GM19099 (cell line): ENCODE data around the gene GSG1L.

ENCODE experiments used
- POLR2A ChIP-seq: IDR thresholded peaks from 3 replicates; pipeline ENCODE4 v1.6.1; 2011; ENCODE audit warnings: low read depth; ENCODE audit not compliant: insufficient read length; ENCODE audit errors: extremely low read depth

Gene GSG1L

DNA sequence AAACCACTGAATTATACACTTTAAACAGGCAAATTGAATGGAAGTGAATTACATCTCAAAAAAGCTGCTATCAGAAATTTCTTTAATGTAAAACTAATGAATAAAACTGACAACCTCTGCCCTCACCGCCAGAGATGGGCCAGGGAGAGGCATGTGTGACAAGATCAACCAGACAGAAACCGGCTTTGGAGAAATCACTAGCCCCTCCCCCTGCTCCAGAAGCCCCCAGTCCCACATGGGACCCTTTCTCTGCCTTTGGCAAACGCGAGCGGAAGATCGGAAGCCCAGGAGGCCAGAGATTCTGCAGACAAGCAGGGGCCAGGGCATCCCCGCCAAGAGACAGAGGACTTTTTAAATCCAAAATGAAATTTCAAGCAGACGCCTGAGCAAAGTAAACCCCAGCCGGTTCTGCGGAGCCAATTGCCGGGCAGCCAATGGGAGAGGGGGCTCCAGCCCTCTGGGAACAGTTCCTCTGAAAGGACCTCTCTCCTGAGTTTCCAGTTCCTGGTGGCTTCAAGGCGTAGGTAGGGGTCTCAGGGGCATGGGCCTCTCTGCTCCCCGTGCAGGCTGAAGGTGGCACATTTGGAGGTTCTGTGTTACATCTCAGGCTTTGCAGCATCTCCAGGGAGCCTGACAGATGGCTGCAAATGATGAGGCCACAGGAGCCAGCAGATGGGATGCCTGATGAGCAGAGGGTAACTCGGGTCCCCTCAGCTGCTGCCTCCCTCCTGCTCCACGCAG is 118.1 kb downstream of the GSG1L start:
- no peak for TF ChIP-seq POLR2A

DNA sequence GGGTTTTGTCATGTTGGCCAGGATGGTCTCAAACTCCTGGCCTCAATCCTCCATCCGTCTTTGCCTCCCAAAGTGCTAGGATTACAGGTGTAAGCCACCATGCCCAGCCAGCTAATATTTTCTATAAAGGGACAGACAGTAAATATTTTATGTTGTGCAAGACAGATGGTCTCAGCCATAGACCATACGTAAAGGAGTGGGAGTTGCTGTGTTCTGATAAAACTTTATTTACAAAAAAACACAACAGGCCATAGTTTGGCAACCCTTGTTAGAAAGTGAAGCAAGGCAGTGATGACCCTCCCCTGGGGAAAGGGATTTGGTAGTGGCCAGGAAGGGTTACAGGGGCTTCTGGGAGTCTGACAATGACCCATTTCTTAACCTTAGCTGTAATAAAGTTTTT is 119.7 kb downstream of the GSG1L start:
- TF ChIP-seq POLR2A: no peak

- TF ChIP-seq POLR2A: no peak
Measured at GRCh38 chr16:27935076-27935475, 128.4 kb downstream of the GSG1L start.

GRCh38 chr16:27932542-27933135 is 130.9 kb downstream of the GSG1L start:
- no peak for TF ChIP-seq POLR2A

GRCh38 chr16:27929818-27930217 is 133.7 kb downstream of the GSG1L start:
- TF ChIP-seq POLR2A: no peak

GRCh38 chr16:27928542-27928941 is 135.0 kb downstream of the GSG1L start:
- TF ChIP-seq POLR2A: no peak

DNA sequence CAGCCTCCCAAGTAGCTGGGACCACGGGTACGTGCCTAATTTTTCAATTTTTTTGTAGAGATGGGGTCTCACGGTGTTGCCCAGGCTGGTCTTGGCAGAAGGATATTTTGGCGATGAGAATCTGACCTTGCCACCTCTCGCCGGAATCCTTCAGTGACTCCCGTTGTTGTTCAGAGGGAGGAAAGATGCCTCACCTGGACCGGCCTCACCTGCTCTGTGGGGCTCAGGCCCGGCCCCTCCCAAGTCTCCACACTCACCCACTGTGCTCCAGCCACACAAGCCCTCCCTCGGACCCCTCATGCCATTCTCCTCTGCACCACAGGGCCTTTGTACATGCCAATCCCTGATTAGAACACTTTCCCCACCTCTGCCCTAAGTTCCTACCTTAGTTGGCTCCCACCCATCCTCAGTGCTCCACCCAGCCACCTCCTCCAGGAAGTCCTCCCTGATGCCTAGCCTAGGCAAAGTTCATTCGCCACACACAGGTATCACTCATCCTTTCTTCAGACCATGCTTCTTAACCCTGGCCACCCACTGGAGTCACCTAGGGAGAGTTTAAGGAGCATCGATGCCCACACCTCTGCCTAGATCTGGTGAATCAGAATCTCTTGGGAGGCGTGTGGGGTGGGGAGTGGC is 136.1 kb downstream of the GSG1L start:
- TF ChIP-seq POLR2A: no peak

DNA sequence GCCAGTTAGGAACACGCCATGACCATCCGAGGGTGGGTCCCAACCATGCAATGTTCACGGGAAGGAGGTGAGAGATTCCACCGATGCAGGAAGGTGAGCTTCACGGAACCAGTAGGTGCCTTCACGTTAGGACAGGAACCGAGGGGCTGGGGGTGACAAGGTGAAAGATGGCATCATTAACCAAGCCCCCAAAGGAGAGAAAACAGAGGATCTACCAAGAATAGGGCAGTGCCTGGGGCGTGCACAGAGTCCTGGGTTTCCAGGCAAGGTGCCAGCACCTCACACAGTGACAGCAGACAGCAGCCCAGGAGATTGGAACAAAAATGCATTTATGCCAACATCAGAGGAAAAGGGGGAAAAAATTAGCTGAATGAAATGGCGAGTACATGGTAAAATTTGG is 137.9 kb downstream of the GSG1L start:
- no peak for TF ChIP-seq POLR2A

- TF ChIP-seq POLR2A: no peak
Measured at GRCh38 chr16:27924411-27925118, 138.9 kb downstream of the GSG1L start.

GRCh38 chr16:27923751-27924150 is 139.8 kb downstream of the GSG1L start:
- TF ChIP-seq POLR2A: no peak

GRCh38 chr16:27922433-27922832 is 141.1 kb downstream of the GSG1L start:
- TF ChIP-seq POLR2A: no peak

DNA sequence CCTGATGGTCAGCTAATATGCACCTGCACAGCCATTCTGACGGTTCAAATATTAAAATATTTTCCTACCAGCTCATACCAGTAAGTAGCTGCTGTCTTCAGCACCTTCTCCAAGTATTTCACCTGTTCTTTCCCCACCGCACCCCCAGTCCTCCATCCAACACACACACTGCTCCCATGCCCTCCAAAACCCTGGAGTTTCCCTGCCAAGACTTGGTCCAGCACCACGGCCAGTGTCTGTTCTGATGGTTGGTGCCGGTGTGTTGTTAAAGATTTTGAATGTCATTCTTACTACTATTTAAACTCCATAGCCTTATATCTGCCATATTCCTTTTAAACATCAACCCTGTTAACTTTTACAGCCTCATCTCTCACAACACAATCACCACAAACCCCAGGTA is 142.4 kb downstream of the GSG1L start:
- TF ChIP-seq POLR2A: no peak

DNA sequence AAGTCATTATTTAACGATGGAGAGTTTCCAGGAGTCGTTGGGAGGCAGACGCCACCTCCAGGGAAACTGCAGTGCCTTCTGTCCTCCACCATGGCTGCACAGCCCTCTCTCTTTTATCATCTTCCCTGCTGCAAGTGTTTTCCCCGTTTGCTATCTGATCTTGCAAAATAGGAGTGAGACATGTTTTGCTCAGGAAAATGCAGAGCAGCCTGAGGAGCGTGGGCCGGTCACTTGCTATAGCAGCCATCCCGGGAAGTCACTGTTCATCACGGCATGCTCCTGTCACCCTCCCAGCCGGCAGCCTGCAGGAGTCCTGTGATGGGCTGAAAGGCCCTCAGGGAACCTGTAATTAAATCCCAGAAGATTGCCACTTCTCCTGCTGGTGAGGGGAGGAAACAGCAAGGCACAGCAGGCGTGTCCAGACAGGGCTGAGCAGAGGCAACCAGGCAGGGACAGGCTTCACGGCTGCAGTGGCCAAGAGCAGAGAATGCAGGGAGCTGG is 143.1 kb downstream of the GSG1L start:
- no peak for TF ChIP-seq POLR2A

- no peak for TF ChIP-seq POLR2A
Measured at GRCh38 chr16:27918755-27919154, 144.8 kb downstream of the GSG1L start.

DNA sequence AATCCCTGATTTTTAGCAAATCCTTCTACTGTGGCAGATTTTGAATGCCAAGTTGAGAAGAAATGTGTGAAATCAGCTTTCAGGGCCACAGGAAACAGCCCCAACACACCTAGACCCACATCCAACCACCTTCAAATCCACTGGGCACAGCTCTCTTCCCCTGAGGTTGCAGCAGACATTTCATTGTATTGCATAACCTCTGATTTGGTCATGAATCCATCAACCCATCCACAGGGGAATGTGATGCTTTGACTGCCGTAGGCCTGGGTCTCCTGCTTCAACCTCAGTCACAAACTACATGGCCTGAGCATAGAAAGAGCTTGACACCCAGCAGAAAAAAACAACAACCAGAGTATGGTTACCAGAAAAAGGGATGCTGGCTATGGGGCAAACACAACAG is 145.6 kb downstream of the GSG1L start:
- no peak for TF ChIP-seq POLR2A
